SJSA1 (cell line): Measurements from ENCODE around the gene ADAMTS3. TPM values are rescaled to one million over a fixed set of nuclear protein-coding genes. Genes with fewer than 3 reads are reported as not detected.

Experiments
- DNase-seq, 2 experiments: peaks; one replicate each; pipeline ENCODE4 v3.0.0-alpha.2; 2015 to 2020; ENCODE audit warnings: low spot score in 2 of 2, low read depth in 1 of 2
- H3K27ac ChIP-seq: fragments of 250-450 bp; sonication (Bioruptor Pico); 2 replicates; pipeline ENCODE4 v1.5.1; 2020; ENCODE audit warnings: mild to moderate bottlenecking, moderate library complexity
- H3K27me3 ChIP-seq: fragments of 250-450 bp; sonication (Bioruptor Pico); replicated peaks from 2 replicates; pipeline ENCODE4 v1.5.1; 2020; ENCODE audit warnings: mild to moderate bottlenecking, moderate library complexity
- H3K36me3 ChIP-seq: fragments of 250-450 bp; sonication (Bioruptor Pico); 2 replicates; pipeline ENCODE4 v1.5.1; 2020; ENCODE audit warnings: mild to moderate bottlenecking
- H3K4me1 ChIP-seq: fragments of 250-450 bp; sonication (Bioruptor Pico); replicated peaks from 2 replicates; pipeline ENCODE4 v1.6.1; 2021; ENCODE audit warnings: mild to moderate bottlenecking
- H3K4me3 ChIP-seq: fragments of 250-450 bp; sonication (Bioruptor Pico); 2 replicates; pipeline ENCODE4 v1.5.1; 2020; ENCODE audit warnings: mild to moderate bottlenecking
- H3K9me3 ChIP-seq: fragments of 250-450 bp; sonication (Bioruptor Pico); replicated peaks from 2 replicates; pipeline ENCODE4 v1.5.1; 2020; ENCODE audit warnings: mild to moderate bottlenecking
- total RNA-seq: library from RNA; depleted of rRNA; stranded (reverse); fragments of >200 nt; shearing (Covaris generic); gene quantifications from 2 replicates; pipeline ENCODE4 v1.2.3, GENCODE V29; 2014

Gene ADAMTS3
- total RNA-seq, 1 experiment from 2014 or later, result 0.45 TPM

DNA sequence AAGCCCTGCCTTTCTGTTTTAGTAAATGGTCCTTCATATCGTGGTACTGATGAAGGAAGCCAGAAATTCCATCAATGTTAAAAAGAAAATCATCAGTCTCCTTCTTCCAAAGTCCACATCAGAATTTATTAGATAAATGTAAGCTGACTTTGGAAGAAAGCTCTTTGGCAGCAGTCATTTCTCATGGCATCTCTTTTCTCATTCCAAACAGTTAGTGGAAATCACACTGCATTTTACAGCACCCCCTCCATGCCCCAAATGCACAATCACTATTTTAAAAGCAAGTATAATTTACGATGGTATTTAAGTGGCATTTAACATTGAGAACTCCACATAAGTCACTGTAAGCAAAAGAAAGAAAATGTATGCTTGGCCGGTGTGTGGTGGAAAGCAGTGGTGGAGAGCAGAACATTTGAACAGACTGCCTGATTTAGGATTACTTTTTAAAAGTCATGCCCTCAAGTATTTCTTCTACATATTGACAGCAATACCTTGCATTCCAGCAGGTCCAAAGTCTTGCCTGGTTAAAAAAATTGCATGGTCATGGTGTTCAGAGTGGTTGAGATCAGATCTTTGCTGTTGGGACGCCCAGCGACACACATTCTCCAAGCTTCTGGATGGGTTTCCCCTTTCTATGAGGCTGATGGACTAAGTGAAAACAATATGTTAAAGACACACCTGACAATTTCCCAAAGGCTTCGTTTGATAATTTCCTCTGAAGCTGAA lies 248.6 kb downstream of the ADAMTS3 start:
- no peak overlapping the region for H3K27ac ChIP-seq

DNA sequence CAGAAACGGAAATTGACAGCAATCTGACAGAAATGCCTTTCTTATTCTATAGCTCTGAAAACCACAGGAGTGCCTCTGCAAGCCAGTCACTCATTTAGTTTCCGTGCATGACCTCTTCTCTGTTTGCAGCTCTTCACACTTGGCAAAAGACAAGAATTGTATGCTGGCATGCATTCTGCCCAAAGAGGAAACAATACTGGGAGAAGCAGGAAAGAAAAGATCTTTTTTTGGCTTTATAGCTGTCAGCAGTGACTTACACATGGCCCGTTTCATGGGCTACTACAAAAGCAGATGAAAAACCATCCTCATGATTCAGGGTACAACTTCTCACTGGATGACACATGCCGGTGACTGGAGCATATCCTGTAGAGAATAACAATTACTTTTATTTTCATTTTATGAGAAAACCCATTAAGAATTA lies 249.4 kb downstream of the ADAMTS3 start:
- Histone ChIP-seq H3K4me3 (no peak overlapping the region), H3K9me3 (no peaks in the 10 kb centered on the region), H3K27me3 (no peaks in the 10 kb centered on the region), H3K27ac (no peak overlapping the region), H3K36me3 (no peaks in the 10 kb centered on the region), H3K4me1 (no peaks in the 10 kb centered on the region; the same call in 1 of the 2 replicates)
- peak in 1 of 2 experiments; percentile 4 for DNase-seq

More for the DNA sequence above, 248.6 kb downstream of the ADAMTS3 start:
- Histone ChIP-seq H3K4me3 (no peak overlapping the region), H3K27me3 (no peaks in the 10 kb centered on the region), H3K36me3 (no peaks in the 10 kb centered on the region), H3K9me3 (no peaks in the 10 kb centered on the region), H3K4me1 (no peaks in the 10 kb centered on the region; the same call in 1 of the 2 replicates)
- no peak for DNase-seq

DNA sequence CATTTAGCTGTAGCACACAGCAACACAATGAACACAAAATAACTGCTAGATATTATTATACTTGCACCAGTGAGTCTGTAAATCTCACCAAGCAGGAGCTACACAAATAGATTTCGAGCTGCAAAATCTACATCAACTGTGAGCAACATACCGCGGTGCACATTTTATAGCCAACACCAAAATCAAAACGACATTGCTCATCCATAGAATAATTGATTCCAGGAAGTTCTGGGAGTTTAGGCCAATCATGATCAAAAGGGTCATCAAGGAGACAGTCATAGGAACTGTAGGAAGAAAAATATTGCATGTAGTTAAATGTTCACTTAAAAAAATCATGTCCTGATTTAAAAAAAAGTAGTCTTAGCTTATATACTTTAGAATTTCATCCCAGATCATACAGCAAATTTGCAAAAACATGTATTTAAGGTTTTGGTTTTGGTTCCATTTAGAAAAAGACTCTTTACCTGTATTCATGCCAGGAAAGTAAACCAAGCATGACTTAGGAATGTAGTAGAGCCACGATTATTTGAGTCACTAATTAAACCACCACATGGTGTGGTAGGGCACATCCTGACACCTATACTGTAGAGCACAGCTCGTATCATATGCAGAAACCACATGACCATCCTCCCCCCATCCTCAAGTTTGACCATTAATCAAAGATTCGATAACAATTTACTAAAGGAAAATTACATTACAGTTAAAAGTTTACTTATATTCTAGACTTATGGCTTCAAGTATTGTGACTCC lies 250.4 kb downstream of the ADAMTS3 start:
- no peak overlapping the region for H3K27ac ChIP-seq
- H3K36me3 ChIP-seq, result no peaks in the 10 kb centered on the region
- no peaks in the 10 kb centered on the region; the same call in 1 of the 2 replicates for H3K4me1 ChIP-seq
- no peaks in the 10 kb centered on the region; the same call in 1 of the 2 replicates for H3K27me3 ChIP-seq
- H3K9me3 ChIP-seq, result no peaks in the 10 kb centered on the region
- no peak for DNase-seq
- H3K4me3 ChIP-seq, result no peak overlapping the region

DNA sequence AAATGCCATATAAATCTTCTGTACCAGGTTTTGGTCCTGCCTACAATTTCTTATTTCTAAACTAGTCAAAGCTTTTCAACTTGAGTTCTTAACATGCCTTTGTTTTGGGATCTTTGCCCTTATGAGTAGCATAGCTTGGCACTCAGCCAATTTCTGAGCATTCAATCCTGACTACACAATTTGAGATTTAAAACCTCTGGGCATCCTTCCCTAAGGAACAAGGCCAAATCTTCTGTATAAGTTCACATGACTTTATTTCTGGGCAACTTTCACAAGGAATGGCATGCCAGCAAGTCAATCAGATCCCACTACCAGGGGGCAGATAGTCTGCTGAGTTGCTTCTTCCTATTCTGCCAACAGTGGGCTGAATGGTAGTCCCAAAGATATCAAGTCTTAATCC lies 254.2 kb downstream of the ADAMTS3 start:
- Histone ChIP-seq H3K27ac (no peak overlapping the region), H3K27me3 (no peaks in the 10 kb centered on the region; the same call in 1 of the 2 replicates), H3K4me3 (no peak overlapping the region), H3K9me3 (no peaks in the 10 kb centered on the region), H3K36me3 (no peaks in the 10 kb centered on the region), H3K4me1 (no peaks in the 10 kb centered on the region; the same call in 1 of the 2 replicates)
- no peak for DNase-seq

DNA sequence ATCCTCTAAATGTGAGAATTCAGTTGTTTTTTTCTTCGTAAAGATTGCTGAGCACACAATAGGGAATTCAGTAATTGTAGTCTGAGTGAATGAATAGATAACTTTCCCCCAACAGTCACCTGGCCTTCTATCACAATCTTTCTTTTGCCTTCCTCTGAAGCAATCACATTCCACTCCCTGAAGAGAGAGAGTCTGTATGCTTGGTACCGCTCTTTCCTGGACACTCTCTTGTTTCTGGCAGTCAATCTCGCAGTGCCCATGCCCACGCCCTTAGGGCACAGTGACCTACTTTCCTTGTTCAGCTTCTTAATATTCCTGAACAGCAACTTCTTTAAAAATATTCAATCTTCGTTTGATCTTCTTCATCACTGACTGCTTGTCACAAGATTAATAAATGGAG lies 255.9 kb downstream of the ADAMTS3 start:
- no peak overlapping the region for H3K27ac ChIP-seq

DNA sequence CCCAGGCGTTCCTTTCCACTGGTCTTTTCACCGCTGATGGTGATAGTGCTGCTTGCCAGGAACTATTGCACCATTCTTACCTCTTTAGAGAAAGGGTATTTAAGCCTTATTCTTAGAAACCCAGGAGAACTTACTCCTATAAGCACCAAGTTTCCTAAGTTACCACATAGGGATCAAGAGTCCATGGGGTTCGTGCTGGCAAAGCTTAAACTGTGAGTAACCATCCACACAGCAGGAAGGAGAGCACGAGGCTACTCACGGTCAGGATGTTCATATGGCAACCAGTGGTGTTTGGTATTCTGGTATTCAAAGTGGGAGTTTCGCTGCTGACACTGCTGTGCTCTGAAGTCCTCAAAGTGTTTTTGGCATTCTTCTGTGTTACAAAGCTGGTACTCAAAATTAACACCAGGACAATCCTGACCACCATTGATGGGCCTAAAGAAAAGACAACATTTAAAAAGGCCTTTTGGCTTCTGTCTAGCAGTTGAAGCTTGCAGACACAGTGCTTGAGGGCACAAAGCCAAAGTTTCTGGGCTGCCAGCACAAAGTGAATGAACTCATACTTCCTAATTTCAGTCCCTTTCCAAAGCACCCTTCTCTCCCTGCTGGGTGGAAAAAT lies 256.9 kb downstream of the ADAMTS3 start:
- no peak overlapping the region for H3K27ac ChIP-seq
- H3K4me1 ChIP-seq, result no peaks in the 10 kb centered on the region
- no peak overlapping the region for H3K4me3 ChIP-seq

More for the DNA sequence above, 255.9 kb downstream of the ADAMTS3 start:
- H3K4me1 ChIP-seq, result no peaks in the 10 kb centered on the region
- H3K4me3 ChIP-seq, result no peak overlapping the region
- H3K9me3 ChIP-seq, result no peaks in the 10 kb centered on the region
- DNase-seq, result no peak
- no peaks in the 10 kb centered on the region for H3K36me3 ChIP-seq
- no peaks in the 10 kb centered on the region; the same call in 1 of the 2 replicates for H3K27me3 ChIP-seq

DNA sequence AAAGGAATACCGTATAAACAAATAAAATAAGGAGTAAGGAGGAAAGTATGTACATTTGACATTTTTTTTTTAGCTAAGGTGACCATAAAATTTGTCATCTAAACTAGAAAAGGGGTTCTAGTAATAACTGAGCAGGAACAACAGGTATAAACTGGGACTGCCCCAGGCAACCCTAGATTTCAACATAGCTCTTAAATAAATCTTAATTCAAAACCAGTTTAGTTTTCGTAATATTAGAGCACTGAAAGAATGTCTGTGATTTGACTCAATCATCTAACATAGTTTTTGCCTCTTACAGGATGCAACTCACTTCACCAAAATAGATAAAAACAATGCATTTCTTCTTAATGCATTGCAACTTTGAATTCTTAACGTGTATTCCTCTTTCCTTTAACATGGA lies 257.7 kb downstream of the ADAMTS3 start:
- Histone ChIP-seq H3K36me3 (no peaks in the 10 kb centered on the region), H3K4me3 (no peak overlapping the region), H3K27ac (no peak overlapping the region), H3K27me3 (no peaks in the 10 kb centered on the region; the same call in 1 of the 2 replicates), H3K9me3 (no peaks in the 10 kb centered on the region), H3K4me1 (no peaks in the 10 kb centered on the region)
- no peak for DNase-seq

More for the DNA sequence above, 256.9 kb downstream of the ADAMTS3 start:
- H3K9me3 ChIP-seq, result no peaks in the 10 kb centered on the region
- no peaks in the 10 kb centered on the region for H3K36me3 ChIP-seq
- no peaks in the 10 kb centered on the region; the same call in 1 of the 2 replicates for H3K27me3 ChIP-seq
- DNase-seq, result no peak

DNA sequence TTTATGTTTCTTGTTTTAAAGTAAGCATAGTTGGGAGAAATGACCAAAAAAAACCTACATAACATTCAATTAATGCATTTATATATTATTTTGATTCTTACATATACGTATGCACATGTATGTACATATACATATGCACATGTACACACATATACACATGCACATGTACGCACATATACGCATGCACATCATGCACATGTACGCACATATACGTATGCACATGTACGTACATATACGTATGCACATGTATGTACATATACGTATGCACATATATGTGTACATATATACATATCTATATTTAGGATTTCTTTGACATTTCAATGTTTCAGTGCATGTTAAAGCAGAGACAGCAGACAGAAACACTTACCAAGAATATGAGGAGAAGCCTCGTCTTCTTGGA lies 263.4 kb downstream of the ADAMTS3 start:
- Histone ChIP-seq H3K4me3 (no peak overlapping the region), H3K9me3 (no peaks in the 10 kb centered on the region), H3K4me1 (no peaks in the 10 kb centered on the region), H3K36me3 (no peaks in the 10 kb centered on the region), H3K27me3 (no peaks in the 10 kb centered on the region), H3K27ac (no peak overlapping the region)
- DNase-seq, result no peak

DNA sequence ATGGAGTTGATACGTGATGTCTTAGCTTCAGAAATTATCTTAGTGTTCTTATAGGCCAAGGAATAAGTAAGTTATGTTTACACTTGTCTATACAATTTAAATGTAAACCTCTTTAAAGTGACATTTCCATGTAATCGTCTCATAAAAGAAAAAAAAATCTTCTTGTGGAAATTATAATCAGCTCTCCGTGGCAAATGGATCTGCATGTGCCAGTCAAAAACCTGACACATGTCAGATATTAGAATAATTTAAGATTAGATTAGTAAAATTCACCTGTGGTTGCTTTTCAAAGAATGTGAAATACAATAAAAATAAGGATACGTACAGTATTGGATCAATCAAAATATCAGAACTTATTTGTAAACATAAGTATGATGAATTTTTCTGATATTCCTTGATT lies 263.9 kb downstream of the ADAMTS3 start:
- no peaks in the 10 kb centered on the region for H3K27me3 ChIP-seq
- no peaks in the 10 kb centered on the region for H3K9me3 ChIP-seq
- H3K4me3 ChIP-seq, result no peak overlapping the region
- no peak for DNase-seq
- no peak overlapping the region for H3K27ac ChIP-seq
- H3K36me3 ChIP-seq, result no peaks in the 10 kb centered on the region
- H3K4me1 ChIP-seq, result no peaks in the 10 kb centered on the region

DNA sequence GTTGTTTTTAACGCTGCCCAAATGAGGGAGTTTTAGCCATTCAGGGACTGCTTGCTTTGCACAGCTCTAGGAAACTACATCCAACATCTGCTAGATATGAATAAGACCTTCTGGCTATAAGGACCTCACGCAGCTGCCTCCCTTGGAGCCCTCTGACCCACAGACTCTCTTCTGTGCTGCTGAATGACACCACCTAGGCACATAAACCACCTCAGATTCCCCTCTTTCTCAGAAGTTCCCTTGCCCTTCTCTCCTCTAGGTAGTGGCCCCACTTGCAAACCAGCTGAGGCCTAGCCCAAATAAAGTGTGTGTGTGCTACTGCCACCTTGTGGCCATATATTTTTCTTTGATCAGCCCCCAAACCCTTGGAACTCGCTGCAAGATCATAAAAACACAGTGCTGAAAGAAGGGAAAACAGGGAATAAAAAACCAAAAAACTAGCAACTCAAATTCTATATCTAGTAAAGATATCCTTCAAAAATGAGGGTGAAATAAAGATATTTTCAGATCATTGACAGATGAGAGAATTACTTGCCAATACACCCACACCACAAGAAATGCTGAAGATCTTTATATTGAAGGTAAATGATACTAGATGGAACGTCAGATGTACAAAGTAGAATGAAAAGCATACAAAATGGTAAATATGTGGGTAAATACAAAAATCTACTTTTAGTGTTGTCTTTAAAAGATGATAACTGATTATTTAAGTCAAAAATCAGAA lies 265.9 kb downstream of the ADAMTS3 start:
- Histone ChIP-seq H3K4me1 (no peaks in the 10 kb centered on the region), H3K36me3 (no peaks in the 10 kb centered on the region), H3K9me3 (no peaks in the 10 kb centered on the region), H3K27ac (no peak overlapping the region), H3K4me3 (no peak overlapping the region), H3K27me3 (no peaks in the 10 kb centered on the region)
- DNase-seq, result peak in 1 of 2 experiments; percentile 37

DNA sequence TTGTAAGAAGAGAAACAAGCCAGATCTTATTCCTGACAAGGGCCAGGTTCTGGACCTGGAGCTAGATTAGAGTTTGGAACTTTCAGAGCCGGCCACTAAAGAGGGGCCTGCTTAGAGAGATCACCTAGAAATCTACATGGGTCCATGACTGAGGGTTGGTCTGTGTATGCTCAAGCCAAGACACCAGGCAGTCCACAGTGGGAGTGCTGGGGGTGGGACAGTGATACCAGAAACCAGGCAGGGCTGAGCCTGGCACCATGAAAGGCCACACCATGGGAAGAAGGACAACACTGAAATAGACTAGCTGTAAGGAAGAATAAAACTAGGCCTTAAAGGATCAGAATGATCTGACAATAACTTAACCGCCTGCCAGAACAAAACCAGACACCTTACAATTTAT lies 267.3 kb downstream of the ADAMTS3 start:
- no peaks in the 10 kb centered on the region for H3K4me1 ChIP-seq
- no peak overlapping the region for H3K27ac ChIP-seq
- no peak overlapping the region for H3K4me3 ChIP-seq
- no peak for DNase-seq
- no peaks in the 10 kb centered on the region for H3K27me3 ChIP-seq
- no peaks in the 10 kb centered on the region for H3K9me3 ChIP-seq
- H3K36me3 ChIP-seq, result no peaks in the 10 kb centered on the region

DNA sequence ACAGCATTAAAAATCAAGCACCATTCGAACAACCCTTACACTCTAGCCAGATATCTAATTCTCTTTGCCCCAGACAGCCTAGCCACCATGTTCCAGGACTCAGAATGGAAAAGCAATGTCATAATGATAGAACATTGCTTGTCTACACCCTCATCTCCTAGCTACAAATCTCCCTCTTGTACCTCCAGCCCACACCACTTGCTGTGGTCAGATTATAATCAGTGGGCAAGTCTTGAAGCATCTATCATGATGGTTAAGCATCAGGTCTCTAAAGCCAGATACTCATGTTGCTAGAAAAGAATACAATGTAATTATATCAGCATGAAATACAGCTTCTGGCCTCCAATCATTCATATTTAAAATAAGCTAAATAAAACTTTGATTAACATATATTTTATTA lies 268.9 kb downstream of the ADAMTS3 start:
- Histone ChIP-seq H3K27me3 (no peaks in the 10 kb centered on the region), H3K4me3 (no peak overlapping the region), H3K9me3 (no peaks in the 10 kb centered on the region), H3K27ac (no peak overlapping the region), H3K4me1 (no peaks in the 10 kb centered on the region), H3K36me3 (no peaks in the 10 kb centered on the region)
- DNase-seq, result no peak

DNA sequence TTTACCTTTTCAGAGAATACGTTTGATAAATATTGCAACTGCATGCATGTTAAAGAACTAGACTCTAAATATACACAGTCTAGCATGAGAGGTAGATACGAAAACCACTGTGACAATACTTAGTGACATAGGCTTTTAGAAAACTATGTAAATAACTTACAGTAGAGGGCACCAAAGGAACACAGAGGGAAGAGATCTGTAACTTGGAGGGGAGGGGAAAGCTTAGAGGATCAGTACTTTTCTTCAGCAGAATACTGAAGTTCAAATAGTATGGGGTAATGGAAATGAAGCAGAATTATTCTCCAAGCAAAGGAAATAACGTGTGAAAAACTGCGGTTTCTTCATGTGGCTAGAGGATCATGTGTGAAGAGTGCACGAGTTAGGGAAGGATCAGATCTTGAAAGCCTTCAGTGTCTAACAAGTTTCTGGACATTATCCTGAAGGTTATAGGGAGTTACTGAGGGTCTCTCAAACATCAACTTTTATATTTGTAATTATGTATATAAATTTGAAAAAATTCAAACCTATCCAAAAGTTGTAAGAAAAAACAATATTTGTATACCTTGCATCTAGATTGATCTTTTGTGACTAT lies 273.0 kb downstream of the ADAMTS3 start:
- Histone ChIP-seq H3K36me3 (no peaks in the 10 kb centered on the region), H3K27ac (no peak overlapping the region), H3K9me3 (no peaks in the 10 kb centered on the region), H3K4me1 (no peaks in the 10 kb centered on the region), H3K4me3 (no peak overlapping the region), H3K27me3 (no peaks in the 10 kb centered on the region)
- peak in 1 of 2 experiments; percentile 29 for DNase-seq
